HCT116 (cell line): ENCODE measurements around the gene DPY30. TPM values are rescaled to one million over a fixed set of nuclear protein-coding genes. Genes with fewer than 3 reads are reported as not detected.

ENCODE experiments used
- ATAC-seq: fragments of 200-7000 bp; cut with Tn5 transposase; 2 replicates; pipeline ENCODE4 v1.9.1; 2020; ENCODE audit warnings: mild to moderate bottlenecking, moderate library complexity
- BruUV-seq: library from RNA; stranded (reverse); fragments of 400-500 nt; replicated peaks from 2 replicates; lab custom pipeline; 2021; lab: Mats Ljungman, UMichigan
- CTCF ChIA-PET: fragments of 300-600 bp; sonication (Branson Sonifier 250); formaldehyde crosslinking; loops from one replicate; lab custom pipeline; 2021; ENCODE audit warnings: antibody characterized with exemption; lab: Charles Lee
- POLR2A ChIA-PET: fragments of 300-600, 350-600 bp; sonication (Branson Sonifier 250); formaldehyde crosslinking; loops from one replicate; lab custom pipeline; 2021; ENCODE audit warnings: antibody characterized with exemption; lab: Charles Lee
- RAD21 ChIA-PET, 2 experiments: fragments of 300-600 bp; sonication (Branson Sonifier 250); formaldehyde crosslinking; loops; one replicate each; lab custom pipeline; 2023; ENCODE audit warnings: low total read pairs in 2 of 2; ENCODE audit not compliant: uncharacterized antibody in 2 of 2, unreplicated experiment in 2 of 2, low non-redundant PET in 1 of 2; lab: Charles Lee
- DNase-seq: peaks from one replicate; pipeline ENCODE4 v3.0.0-alpha.2; 2010; ENCODE audit warnings: low read depth, low spot score
- H2AFZ ChIP-seq: fragments of 200-600 bp; shearing (Covaris generic), sonication (generic); 2 replicates; pipeline ENCODE4 v1.6.1; 2017; ENCODE audit warnings: low read depth, mixed run types, mixed read lengths, antibody characterized with exemption, low read length; ENCODE audit not compliant: poor library complexity, severe bottlenecking
- H3K27ac ChIP-seq: 2 replicates; pipeline ENCODE4 v1.5.1; 2012; ENCODE audit warnings: low read depth, low read length
- H3K27me3 ChIP-seq: fragments of 200-600 bp; sonication (generic); 2 replicates; pipeline ENCODE4 v1.6.1; 2016; ENCODE audit warnings: mixed run types, low read length, mixed read lengths; ENCODE audit not compliant: insufficient read depth
- H3K36me3 ChIP-seq, 2 experiments: fragments of 200-500 bp in 1 of 2; fragments of 200-600 bp in 1 of 2; sonication (Bioruptor generic) in 1 of 2; sonication (generic) in 1 of 2; 2 replicates each; pipeline versions ENCODE4 v1.5.1 to v1.6.1; 2014 to 2016; ENCODE audit warnings: low read length in 2 of 2, inconsistent platforms in 1 of 2, mixed read lengths in 1 of 2, mixed run types in 1 of 2; ENCODE audit not compliant: insufficient read depth in 2 of 2, control insufficient read depth in 1 of 2
- H3K4me1 ChIP-seq, 2 experiments: fragments of 200-600 bp in 1 of 2; sonication (generic) in 1 of 2; 2 replicates each; pipeline versions ENCODE4 v1.5.1 to v1.6.1; 2012 to 2017; ENCODE audit warnings: low read length in 2 of 2, inconsistent platforms in 1 of 2, mild to moderate bottlenecking in 1 of 2, mixed read lengths in 1 of 2, mixed run types in 1 of 2, moderate library complexity in 1 of 2; ENCODE audit not compliant: insufficient read depth in 2 of 2, control insufficient read depth in 1 of 2
- H3K4me2 ChIP-seq: fragments of 200-600 bp; sonication (generic); 2 replicates; pipeline ENCODE4 v1.6.1; 2017; ENCODE audit warnings: mixed run types, low read length, mixed read lengths
- H3K4me3 ChIP-seq, 2 experiments: fragments of 200-600 bp in 1 of 2; sonication (generic) in 1 of 2; replicated peaks in 1 of 2; 2 replicates each; pipeline ENCODE4 v1.5.1; 2011 to 2016; ENCODE audit warnings: low read length in 2 of 2, control low read depth in 1 of 2, low read depth in 1 of 2, mild to moderate bottlenecking in 1 of 2, mixed read lengths in 1 of 2, mixed run types in 1 of 2
- H3K79me2 ChIP-seq: fragments of 200-600 bp; sonication (generic); 2 replicates; pipeline ENCODE4 v1.6.1; 2017; ENCODE audit warnings: mild to moderate bottlenecking, mixed run types, low read length, moderate library complexity, mixed read lengths; ENCODE audit not compliant: insufficient read depth
- H3K9ac ChIP-seq: fragments of 200-600 bp; sonication (generic); 2 replicates; pipeline ENCODE4 v1.6.1; 2016; ENCODE audit warnings: low read length, mixed read lengths
- H3K9me2 ChIP-seq: fragments of 200-600 bp; sonication (generic), shearing (Covaris generic); 2 replicates; pipeline ENCODE4 v1.6.1; 2017; ENCODE audit warnings: mixed run types, mild to moderate bottlenecking, moderate library complexity; ENCODE audit not compliant: insufficient read depth
- H3K9me3 ChIP-seq, 2 experiments: fragments of 200-500 bp in 1 of 2; fragments of 200-600 bp in 1 of 2; sonication (Bioruptor generic) in 1 of 2; sonication (generic) in 1 of 2; 2 replicates each; pipeline ENCODE4 v1.6.1; 2014 to 2017; ENCODE audit warnings: low read length in 2 of 2, mixed read lengths in 2 of 2, inconsistent platforms in 1 of 2, low read depth in 1 of 2, mild to moderate bottlenecking in 1 of 2, mixed run types in 1 of 2, moderate library complexity in 1 of 2; ENCODE audit not compliant: control insufficient read depth in 1 of 2, insufficient read depth in 1 of 2
- H4K20me1 ChIP-seq: fragments of 200-600 bp; sonication (generic), shearing (Covaris generic); 2 replicates; pipeline ENCODE4 v1.6.1; 2017; ENCODE audit warnings: mixed run types, mild to moderate bottlenecking, moderate library complexity; ENCODE audit not compliant: insufficient read depth
- ATF3 ChIP-seq: IDR thresholded peaks from 2 replicates; pipeline ENCODE4 v1.6.1; 2012
- CBX3 ChIP-seq: IDR thresholded peaks from 2 replicates; pipeline ENCODE4 v1.6.1; 2012; ENCODE audit warnings: low read depth
- CEBPB ChIP-seq: IDR thresholded peaks from 2 replicates; pipeline ENCODE4 v1.6.1; 2012; ENCODE audit warnings: low read depth
- CTCF ChIP-seq, 3 experiments: fragments of 200-600 bp in 1 of 3; sonication (generic) in 1 of 3; IDR thresholded peaks in 2 of 3; conservative IDR thresholded peaks in 1 of 3; 2 replicates each; pipeline ENCODE4 v1.5.1; 2012 to 2017; ENCODE audit warnings: low read depth in 2 of 3, low read length in 2 of 3, antibody characterized with exemption in 1 of 3, borderline replicate concordance in 1 of 3, control low read depth in 1 of 3, mild to moderate bottlenecking in 1 of 3, mixed read lengths in 1 of 3, mixed run types in 1 of 3, moderate library complexity in 1 of 3; ENCODE audit not compliant: insufficient read depth in 1 of 3
- EZH2phosphoT487 ChIP-seq: fragments of 200-600 bp; IDR thresholded peaks from 2 replicates; pipeline ENCODE4 v1.6.1; 2018; ENCODE audit warnings: antibody characterized with exemption, borderline replicate concordance
- FOSL1 ChIP-seq: IDR thresholded peaks from 2 replicates; pipeline ENCODE4 v1.6.1; 2012; ENCODE audit warnings: low read depth
- JUND ChIP-seq: IDR thresholded peaks from 2 replicates; pipeline ENCODE4 v1.6.1; 2012
- MAX ChIP-seq: IDR thresholded peaks from 2 replicates; pipeline ENCODE4 v1.6.1; 2012
- POLR2A ChIP-seq: IDR thresholded peaks from 2 replicates; pipeline ENCODE4 v1.7.0; 2011; ENCODE audit warnings: borderline replicate concordance; ENCODE audit not compliant: insufficient read depth, insufficient read length; ENCODE audit errors: extremely low read depth
- POLR2AphosphoS5 ChIP-seq: IDR thresholded peaks from 2 replicates; pipeline ENCODE4 v1.6.1; 2011; ENCODE audit warnings: mild to moderate bottlenecking, low read depth, low read length, moderate library complexity
- RAD21 ChIP-seq: IDR thresholded peaks from 2 replicates; pipeline ENCODE4 v1.6.1; 2012; ENCODE audit warnings: low read depth, mild to moderate bottlenecking
- SRF ChIP-seq: IDR thresholded peaks from 2 replicates; pipeline ENCODE4 v1.6.1; 2012; ENCODE audit warnings: low read depth
- YY1 ChIP-seq: IDR thresholded peaks from 2 replicates; pipeline ENCODE4 v1.6.1; 2011; ENCODE audit warnings: low read length, low read depth, moderate library complexity, mild to moderate bottlenecking; ENCODE audit not compliant: insufficient replicate concordance; ENCODE audit errors: extremely low read depth
- ZNF274 ChIP-seq: fragments of 200-500 bp; sonication (Bioruptor generic); IDR thresholded peaks from 2 replicates; pipeline ENCODE4 v1.6.1; 2014; ENCODE audit warnings: mild to moderate bottlenecking, low read depth, low read length, inconsistent platforms
- intact Hi-C: fragments of 100-400 bp; cut with micrococcal nuclease; formaldehyde crosslinking; loops from 2 replicates; pipeline ENCODE4 v1.10.0; 2022
- total RNA-seq: library from RNA; stranded (reverse); gene quantifications from one replicate; pipeline ENCODE4 v1.2.1, GENCODE V29; 2021; ENCODE audit not compliant: unreplicated experiment
- TF ChIP-seq, protein P1 (sequence below): IDR thresholded peaks from 2 replicates; pipeline ENCODE4 v1.6.1; 2012; ENCODE audit warnings: low read depth

The DPY30 gene
- total RNA-seq, 1 experiment from 2014 or later: 79.5 TPM

DNA sequence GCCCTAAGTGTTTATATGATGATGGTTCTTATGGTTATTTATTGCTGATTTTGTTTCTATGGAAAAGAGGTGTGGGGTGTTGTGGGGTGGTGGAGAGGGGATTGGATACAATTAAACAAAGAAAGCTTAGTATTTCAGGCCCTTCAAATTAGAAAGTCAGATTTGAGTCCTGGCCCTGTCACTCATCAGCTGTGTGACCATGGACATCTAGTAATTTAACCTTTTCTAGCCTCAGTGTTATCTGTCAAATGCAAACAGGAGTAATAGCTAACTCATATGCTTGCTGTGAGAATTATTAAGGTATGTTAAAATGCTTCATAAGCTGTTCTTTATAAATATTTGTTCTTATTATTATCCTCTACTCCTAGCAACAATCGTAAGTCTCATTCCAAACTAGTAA, 26.7 kb downstream of the DPY30 start:
- no peak for DNase-seq
- H4K20me1 ChIP-seq: peaks cover 4% of the 10 kb centered on the region; the same call in 1 of the 2 replicates
- no peaks in the 10 kb centered on the region; a peak in 1 of 4 replicates for H3K36me3 ChIP-seq
- no peak overlapping the region for H3K27ac ChIP-seq
- TF ChIP-seq MAX: no peak
- no peak for TF ChIP-seq ATF3
- TF ChIP-seq, protein P1, sequence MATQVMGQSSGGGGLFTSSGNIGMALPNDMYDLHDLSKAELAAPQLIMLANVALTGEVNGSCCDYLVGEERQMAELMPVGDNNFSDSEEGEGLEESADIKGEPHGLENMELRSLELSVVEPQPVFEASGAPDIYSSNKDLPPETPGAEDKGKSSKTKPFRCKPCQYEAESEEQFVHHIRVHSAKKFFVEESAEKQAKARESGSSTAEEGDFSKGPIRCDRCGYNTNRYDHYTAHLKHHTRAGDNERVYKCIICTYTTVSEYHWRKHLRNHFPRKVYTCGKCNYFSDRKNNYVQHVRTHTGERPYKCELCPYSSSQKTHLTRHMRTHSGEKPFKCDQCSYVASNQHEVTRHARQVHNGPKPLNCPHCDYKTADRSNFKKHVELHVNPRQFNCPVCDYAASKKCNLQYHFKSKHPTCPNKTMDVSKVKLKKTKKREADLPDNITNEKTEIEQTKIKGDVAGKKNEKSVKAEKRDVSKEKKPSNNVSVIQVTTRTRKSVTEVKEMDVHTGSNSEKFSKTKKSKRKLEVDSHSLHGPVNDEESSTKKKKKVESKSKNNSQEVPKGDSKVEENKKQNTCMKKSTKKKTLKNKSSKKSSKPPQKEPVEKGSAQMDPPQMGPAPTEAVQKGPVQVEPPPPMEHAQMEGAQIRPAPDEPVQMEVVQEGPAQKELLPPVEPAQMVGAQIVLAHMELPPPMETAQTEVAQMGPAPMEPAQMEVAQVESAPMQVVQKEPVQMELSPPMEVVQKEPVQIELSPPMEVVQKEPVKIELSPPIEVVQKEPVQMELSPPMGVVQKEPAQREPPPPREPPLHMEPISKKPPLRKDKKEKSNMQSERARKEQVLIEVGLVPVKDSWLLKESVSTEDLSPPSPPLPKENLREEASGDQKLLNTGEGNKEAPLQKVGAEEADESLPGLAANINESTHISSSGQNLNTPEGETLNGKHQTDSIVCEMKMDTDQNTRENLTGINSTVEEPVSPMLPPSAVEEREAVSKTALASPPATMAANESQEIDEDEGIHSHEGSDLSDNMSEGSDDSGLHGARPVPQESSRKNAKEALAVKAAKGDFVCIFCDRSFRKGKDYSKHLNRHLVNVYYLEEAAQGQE: no peak
- no peak for TF ChIP-seq YY1
- no peak for TF ChIP-seq RAD21
- TF ChIP-seq CEBPB: no peak
- no peak for TF ChIP-seq CTCF (IDR thresholded peaks at IDR 0.05 in 2 of 3, conservative IDR thresholded peaks at IDR 0.05 in 1 of 3; ENCODE audit: borderline replicate concordance in 1 of 3, insufficient read depth in 1 of 3, low read depth in 2 of 3, low read length in 2 of 3)
- no peak for TF ChIP-seq ZNF274
- TF ChIP-seq JUND: no peak
- TF ChIP-seq POLR2A: no peak
- no peak for TF ChIP-seq CBX3
- TF ChIP-seq FOSL1: no peak
- no peak for TF ChIP-seq SRF
- TF ChIP-seq EZH2phosphoT487: no peak
- no peak for TF ChIP-seq POLR2AphosphoS5
- H3K9me3 ChIP-seq: no peaks in the 10 kb centered on the region
- ATAC-seq: no peak
- BruUV-seq: no TSS peak
- CTCF ChIA-PET: no interaction called here
- H3K9ac ChIP-seq: no peak overlapping the region
- no peak overlapping the region for H3K4me3 ChIP-seq
- H2AFZ ChIP-seq: no peak overlapping the region
- RAD21 ChIA-PET: no interaction called here
- peaks cover 19% of the 10 kb centered on the region for H3K79me2 ChIP-seq
- no peak overlapping the region for H3K4me2 ChIP-seq
- intact Hi-C loops: loop anchor here (10.0 kb wide), 1 partner anchor 152 kb away; the partner anchor contains the start of gene SLC30A6
- POLR2A ChIA-PET: interaction anchor here (0.7 to 1.2 kb wide), 3 partner anchors 27 to 1396 kb away, joined by 3 to 5 read pairs (median 3); partner anchors contain the start of genes DPY30 and SPAST
- H3K9me2 ChIP-seq: no peaks in the 10 kb centered on the region
- H3K27me3 ChIP-seq: no peaks in the 10 kb centered on the region
- H3K4me1 ChIP-seq: peaks cover 13 to 24% of the 10 kb centered on the region in 2 experiments; a peak in 3 of 4 replicates
